Astrocyte (in vitro differentiated cells and primary cell): ENCODE measurements around the gene DNHD1.

Source experiments
- CTCF ChIP-seq: IDR thresholded peaks from 2 replicates; pipeline ENCODE4 v1.5.1; 2011; ENCODE audit warnings: low read depth, mild to moderate bottlenecking, inconsistent platforms, low read length, moderate library complexity; ENCODE audit not compliant: insufficient read depth
- EZH2 ChIP-seq: IDR thresholded peaks from 2 replicates; pipeline ENCODE4 v1.6.1; 2012; ENCODE audit warnings: mild to moderate bottlenecking, low read length, inconsistent platforms; ENCODE audit not compliant: insufficient read depth

- no peak for TF ChIP-seq CTCF
- no peak for TF ChIP-seq EZH2
Measured at GRCh38 chr11:6448574-6448973, 48.5 kb upstream of the DNHD1 start.
